Uterine smooth muscle cell (primary cell): ENCODE measurements around the gene CLDND2. TPM values are rescaled to one million over a fixed set of nuclear protein-coding genes. Genes with fewer than 3 reads are reported as not detected.

Experiments used
- total RNA-seq: library from RNA; depleted of rRNA; stranded (reverse); fragments of >200 nt; gene quantifications from 2 replicates; pipeline ENCODE4 v1.2.3, GENCODE V29; 2014

The CLDND2 gene, protein sequence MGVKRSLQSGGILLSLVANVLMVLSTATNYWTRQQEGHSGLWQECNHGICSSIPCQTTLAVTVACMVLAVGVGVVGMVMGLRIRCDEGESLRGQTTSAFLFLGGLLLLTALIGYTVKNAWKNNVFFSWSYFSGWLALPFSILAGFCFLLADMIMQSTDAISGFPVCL
- not detected in 2 replicates for total RNA-seq

GRCh38 chr19:51368366-51369282 is at the start of gene CLDND2:
Gene CLDND2 (minus strand): TSS chr19:51369003. CDS start chr19:51368577, 426 bp downstream.

GRCh38 chr19:51417107-51417809 is 48.5 kb upstream of the CLDND2 start, which contains the start of gene SIGLEC10:
Gene SIGLEC10 (minus strand): TSS chr19:51417642. CDS start chr19:51417581, 61 bp downstream.

DNA sequence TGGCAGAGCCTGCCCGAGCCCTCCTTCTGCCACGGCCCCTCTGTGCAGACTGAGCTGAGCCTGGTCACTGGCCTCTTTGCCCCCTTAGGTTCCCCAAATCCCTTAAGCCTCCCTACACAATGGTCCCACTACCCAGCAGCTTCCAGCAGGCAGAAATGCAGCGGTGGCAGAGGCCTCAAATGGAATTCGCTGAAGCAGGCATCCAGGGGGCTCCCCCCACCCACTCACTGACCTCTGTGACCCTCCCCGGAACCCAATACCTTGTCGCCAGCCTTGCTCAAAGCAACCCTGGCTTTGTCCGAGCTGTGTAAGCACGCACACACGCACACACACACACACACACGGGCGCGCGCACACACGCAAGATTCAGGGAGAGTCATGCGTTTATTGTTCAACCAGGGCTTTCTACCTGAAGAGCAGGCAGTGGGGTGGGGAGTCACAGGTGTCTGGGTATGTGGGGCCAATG is 19.2 kb upstream of the CLDND2 start, which contains the start of gene LIM2:
Gene LIM2, minus strand, starts transcription at position 51 of the 466 bp plus-strand sequence. CDS start 531 bp downstream, outside the sequence.

GRCh38 chr19:51372649-51373504 is 4.1 kb upstream of the CLDND2 start, which contains the start of gene NKG7:
Gene NKG7 (minus strand): TSS chr19:51372654. CDS start chr19:51372535, 119 bp downstream.

DNA sequence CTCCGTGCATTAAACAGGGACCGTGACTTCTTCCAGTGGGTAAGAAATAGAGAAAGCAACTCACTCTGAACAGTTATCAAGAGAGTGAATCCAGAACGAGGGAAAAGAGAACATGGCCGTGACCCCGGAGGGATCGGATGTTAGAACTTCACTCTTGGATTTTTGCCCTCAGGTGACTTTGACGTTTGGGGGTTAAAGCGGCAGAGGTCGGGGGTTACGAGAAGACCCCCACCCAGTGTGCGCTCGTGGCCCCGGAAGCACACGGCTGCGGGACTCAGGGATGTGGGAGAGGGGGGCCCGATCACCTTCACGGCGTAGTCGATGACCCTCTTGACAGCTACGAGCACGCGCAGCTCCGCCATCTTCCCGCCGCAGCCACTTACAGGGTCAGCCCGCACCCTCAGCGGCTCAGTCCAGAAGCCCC is 2.8 kb downstream of the CLDND2 start, which contains the start of gene ETFB:
Gene ETFB, minus strand, starts transcription at position 424 of the 424 bp plus-strand sequence. Its CDS starts 62 bp downstream, at position 362.

DNA sequence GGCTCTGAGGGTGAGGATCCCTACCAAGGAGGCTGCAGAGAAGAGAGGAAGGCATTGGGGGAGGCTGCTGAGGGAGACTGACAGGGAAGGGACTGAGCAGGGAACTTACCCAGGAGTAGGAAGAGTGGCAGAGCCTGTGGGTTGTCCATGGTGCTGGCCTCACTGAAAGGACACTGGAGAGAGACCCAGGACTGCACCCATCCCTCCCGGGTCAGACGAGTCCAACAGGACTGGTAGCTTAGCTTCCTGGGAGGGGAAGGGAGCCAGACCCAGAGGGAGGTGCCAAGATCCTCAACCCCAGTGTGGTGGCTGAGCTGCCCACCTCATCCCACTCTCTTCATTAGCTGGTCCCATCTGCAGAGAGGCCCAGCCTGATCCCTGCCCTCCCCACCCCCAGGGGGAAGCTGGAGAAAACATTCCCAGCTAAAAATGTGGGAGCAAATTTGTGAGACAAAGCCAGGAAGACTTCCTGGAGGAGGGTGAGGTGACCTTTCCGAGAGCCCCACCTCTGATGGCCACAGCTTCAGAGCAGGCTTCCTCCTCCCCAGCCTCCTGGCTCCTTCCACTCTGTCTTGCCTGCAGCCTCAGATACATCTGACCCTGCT is 26.7 kb downstream of the CLDND2 start, which contains the start of gene VSIG10L:
Gene VSIG10L, minus strand, starts transcription at position 164 of the 605 bp plus-strand sequence. Its CDS starts 15 bp downstream, at position 149.

Other genes with a start within 250 kb of the CLDND2 start
- 0.44 TPM in 1 of 2 replicates, not detected in the other for gene SIGLEC9, start 244.1 kb downstream of the CLDND2 start, total RNA-seq
- gene SIGLEC7, start 226.7 kb downstream of the CLDND2 start, total RNA-seq, result not detected in 2 replicates
- gene CD33, start 143.9 kb downstream of the CLDND2 start, total RNA-seq, result 0.22 TPM in 1 of 2 replicates, not detected in the other
- not detected in 2 replicates for gene SIGLECL1, start 117.9 kb downstream of the CLDND2 start, total RNA-seq
- not detected in 2 replicates for gene IGLON5, start 57.4 kb downstream of the CLDND2 start, total RNA-seq
- 0.22 and 0.50 TPM in 2 replicates for gene VSIG10L, start 26.9 kb downstream of the CLDND2 start, total RNA-seq
- gene ETFB, start 2.6 kb downstream of the CLDND2 start, total RNA-seq, result 130 and 137 TPM in 2 replicates
- gene NKG7, start 3.7 kb upstream of the CLDND2 start, total RNA-seq, result not detected in 2 replicates
- not detected in 2 replicates for gene LIM2, start 19.0 kb upstream of the CLDND2 start, total RNA-seq
- not detected in 2 replicates for gene C19orf84, start 21.6 kb upstream of the CLDND2 start, total RNA-seq
- gene SIGLEC10, start 48.6 kb upstream of the CLDND2 start, total RNA-seq, result not detected in 2 replicates
- gene SIGLEC8, start 89.5 kb upstream of the CLDND2 start, total RNA-seq, result not detected in 2 replicates
- gene CEACAM18, start 109.5 kb upstream of the CLDND2 start, total RNA-seq, result not detected in 2 replicates
- gene SIGLEC12, start 132.8 kb upstream of the CLDND2 start, total RNA-seq, result not detected in 2 replicates
- gene SIGLEC6, start 162.7 kb upstream of the CLDND2 start, total RNA-seq, result 0.11 TPM in 1 of 2 replicates, not detected in the other
- 6.9 and 7.6 TPM in 2 replicates for gene ZNF175, start 202.3 kb upstream of the CLDND2 start, total RNA-seq